HG03039 (cell line): ENCODE data around the gene MORF4L2.

ENCODE experiments used
- ATAC-seq: cut with Tn5 transposase; IDR thresholded peaks from one replicate; pipeline ENCODE4 v1.9.1; 2021; ENCODE audit warnings: mild to moderate bottlenecking, moderate library complexity; ENCODE audit not compliant: unreplicated experiment

MORF4L2 gene

DNA sequence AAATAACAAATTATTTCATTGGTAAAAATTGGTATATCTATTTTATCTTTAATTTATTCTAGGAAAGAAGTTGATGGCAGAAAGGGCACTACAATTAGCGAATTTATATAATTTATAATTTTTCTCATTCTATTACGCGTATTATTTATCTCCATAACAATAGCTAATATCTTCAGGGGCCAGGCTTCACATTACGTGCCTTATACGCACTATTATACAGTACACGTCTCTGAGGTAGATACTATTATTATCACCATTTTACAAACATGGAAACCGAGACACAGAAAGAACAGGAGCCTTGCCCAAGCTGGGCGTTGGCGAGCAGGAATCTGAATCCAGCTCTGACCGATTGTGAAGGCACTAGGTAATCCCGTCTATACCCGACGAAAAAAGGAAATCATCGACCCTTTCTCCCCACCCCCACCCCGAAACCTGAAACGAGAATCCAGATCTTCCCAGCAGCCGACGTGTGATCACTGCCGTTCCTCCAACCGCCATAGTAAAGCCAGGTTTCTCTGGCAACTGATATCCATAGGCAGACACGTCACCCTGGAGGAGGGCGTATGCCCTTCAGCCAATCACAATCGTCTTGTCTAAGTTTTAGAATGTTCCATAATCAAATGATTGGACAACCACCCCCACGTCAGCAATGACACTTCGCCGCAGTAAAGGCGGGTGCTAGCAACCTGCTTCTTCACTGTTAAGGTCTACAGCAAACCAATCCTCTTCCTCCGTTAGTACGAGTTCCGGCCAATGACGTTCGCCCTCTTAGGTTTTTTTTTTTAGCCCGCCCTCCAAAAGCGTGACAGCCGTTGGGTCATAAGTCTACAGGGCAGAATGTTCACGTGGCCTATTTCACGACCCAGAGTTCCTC, at the start of gene MORF4L2:
MORF4L2 (minus strand) TSS at position 501 of the 874 bp plus-strand sequence. CDS start 9,672 bp downstream, outside the sequence.
- ATAC-seq: peak; percentile 90

DNA sequence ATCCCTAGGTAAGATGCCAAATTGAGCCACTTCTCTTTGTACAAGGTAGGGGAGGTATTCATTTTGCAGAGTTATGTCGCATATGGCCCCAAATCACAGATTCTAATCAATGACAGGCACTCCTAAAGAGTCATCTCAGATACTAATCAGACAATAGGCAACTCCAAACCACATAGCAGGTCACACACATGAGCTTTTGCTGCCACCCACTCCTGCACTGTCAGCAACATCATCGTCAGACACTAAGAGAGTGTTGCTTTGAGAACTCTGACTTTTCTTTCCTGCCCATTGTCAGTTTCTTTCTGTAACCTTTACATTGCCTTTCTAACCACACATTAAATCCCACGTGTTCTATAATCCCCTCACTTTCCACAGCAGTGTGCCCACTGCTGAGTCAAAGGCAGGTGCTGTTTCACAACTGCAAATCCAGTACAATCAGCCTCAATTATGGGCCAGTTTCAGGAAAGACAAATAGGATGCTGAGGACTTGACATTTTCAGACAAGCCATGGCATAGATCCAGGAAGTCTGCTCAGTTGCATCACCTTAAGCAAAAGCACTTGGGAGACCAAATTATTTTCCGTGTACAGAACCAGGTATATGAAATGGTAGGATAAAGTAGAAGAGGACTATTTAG, 47.7 kb upstream of the MORF4L2 start:
- ATAC-seq: no peak

DNA sequence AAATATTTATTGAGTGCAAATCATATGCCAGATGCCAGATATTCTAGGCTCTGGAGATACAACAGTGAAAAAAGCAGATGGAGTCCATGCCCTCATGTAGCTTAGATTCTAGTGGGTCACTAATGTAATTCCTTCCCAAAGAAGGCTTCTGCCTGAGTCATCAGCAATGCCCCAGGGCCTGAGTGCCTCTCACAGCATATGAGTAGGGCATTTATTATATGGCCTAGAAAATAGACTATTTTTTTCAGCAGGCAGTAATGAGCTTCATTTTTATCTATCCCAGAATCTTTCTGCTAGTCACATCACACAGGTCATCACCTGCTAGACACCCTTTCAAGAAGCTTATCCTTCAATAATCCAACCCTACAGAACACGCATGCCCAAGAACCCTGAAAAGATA, 46.5 kb upstream of the MORF4L2 start:
- ATAC-seq: no peak

DNA sequence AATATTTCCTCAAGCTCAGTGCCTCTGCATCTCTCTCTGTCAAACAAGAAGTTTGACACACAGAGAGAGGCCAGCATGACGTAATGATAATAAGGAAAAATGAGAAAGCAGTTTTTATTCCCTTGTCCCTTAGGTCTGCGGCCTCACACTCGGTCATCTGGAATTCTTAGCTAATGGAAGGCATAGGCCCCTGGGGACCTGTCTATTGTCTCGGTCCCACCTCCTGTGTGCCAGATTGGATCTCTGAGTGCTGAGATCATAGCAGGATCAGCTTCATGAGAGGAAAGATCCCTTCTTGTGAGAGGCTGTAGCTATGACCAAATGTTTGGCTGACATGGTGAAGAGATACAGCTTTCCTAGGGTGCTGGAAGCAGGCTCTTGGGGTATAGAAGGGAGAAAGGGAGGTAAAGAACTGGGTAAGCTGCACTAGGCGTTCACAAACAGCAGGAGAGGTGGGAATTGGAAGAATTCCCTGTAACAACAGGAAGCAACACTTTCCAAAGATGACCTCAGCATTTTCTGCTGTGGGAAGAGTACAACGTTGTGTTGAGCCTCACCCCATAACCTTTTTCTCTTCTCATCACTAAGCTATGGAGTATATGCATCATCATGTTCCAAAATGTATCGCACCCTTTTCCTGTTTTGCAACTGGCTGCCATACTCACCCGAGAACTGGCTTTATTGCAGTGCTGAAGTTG, 44.4 kb upstream of the MORF4L2 start:
- ATAC-seq: no peak

- ATAC-seq: no peak
These were observed 43.8 kb upstream of the MORF4L2 start for GRCh38 chrX:103730147-103730795.

GRCh38 chrX:103729015-103729414, 42.5 kb upstream of the MORF4L2 start:
- no peak for ATAC-seq

DNA sequence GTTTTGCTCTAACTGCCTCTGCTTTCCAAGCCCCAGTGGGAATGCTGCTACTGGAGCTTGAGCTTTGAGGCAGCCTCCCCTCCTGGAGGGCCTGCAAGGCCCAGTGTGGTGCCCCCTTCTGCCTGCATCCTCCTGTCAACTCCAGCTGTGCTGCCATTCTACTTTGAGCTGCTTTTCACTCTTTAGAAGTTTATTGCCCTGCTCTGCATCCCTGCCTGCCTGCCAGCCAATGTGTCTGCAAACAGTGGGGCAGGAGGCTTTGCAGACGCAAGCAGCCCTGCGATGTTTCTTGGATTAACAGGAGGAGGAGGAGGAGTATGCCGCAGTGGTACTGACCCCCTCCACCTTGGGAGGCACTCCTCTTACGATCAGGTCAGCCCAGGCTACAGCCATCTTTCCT, 40.6 kb upstream of the MORF4L2 start:
- ATAC-seq: no peak

DNA sequence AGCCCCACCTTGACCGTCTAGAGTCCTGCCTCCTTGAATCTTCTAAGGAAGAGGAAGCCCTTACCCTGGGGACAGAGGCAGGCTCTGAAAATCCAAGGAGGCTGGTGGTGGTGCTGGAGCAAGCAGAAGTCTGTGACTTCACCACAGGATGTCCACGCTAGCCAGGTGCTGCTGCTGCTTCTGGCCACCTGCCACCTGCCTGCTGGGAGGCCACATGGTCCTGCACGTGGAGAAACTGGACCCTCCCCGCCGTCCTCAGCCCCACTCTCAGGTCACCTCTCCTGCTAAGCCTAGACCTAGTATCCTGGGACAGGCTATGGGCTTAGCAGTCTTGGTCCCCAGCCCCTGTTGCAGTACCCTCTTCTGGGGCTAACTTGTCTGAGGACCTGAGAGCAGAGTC, 40.0 kb upstream of the MORF4L2 start:
- ATAC-seq: no peak

DNA sequence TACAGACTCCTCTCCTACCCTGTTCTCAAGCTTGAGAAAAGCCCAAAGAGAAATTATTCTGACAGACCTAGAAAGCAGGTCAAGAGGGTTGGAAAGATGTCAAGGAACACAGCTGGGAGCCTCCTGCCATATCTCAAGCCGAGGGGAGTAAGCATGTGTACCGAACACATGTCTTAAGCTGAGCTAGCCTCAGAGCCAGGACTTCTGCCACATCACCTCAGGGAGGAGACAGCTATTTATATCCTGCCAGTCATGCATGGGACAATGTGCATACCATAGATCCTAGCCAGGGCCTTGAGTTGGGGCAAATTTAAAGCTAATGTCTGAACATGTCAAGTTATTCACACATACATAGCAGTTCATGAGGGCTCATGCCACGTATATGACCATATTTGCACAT, 36.0 kb upstream of the MORF4L2 start:
- ATAC-seq: no peak

- no peak for ATAC-seq
These were observed 31.6 kb upstream of the MORF4L2 start for GRCh38 chrX:103718120-103718519.

GRCh38 chrX:103716962-103717361, 30.5 kb upstream of the MORF4L2 start:
- ATAC-seq: no peak

DNA sequence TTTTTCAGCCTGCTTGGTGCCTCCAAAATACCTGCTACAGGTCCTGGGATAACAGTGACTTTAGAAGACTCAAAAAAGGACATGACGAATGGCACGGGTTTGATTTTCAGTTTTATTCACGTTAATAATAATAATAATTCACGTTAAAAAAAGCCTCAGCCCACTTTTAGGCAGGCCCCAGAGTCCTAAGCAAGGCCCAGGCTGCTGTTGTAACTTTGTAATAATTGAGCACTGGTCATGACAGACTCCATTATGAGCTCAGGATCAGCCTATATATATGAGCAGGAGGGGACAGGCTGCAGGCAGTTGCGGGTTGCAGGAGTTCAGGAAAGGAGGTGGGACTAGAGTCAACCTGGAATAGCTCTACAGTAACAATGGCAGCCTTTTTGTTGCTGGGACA, 24.1 kb upstream of the MORF4L2 start, which contains the start of gene TMEM31:
TMEM31 (plus strand) TSS at position 301 of the 400 bp plus-strand sequence. CDS start 1,350 bp downstream, outside the sequence.
- ATAC-seq: no peak

GRCh38 chrX:103704863-103705262, 18.4 kb upstream of the MORF4L2 start:
- ATAC-seq: no peak

GRCh38 chrX:103699243-103699642, 12.7 kb upstream of the MORF4L2 start:
- ATAC-seq: no peak

- no peak for ATAC-seq
These were observed 11.2 kb upstream of the MORF4L2 start for GRCh38 chrX:103697687-103698086.

DNA sequence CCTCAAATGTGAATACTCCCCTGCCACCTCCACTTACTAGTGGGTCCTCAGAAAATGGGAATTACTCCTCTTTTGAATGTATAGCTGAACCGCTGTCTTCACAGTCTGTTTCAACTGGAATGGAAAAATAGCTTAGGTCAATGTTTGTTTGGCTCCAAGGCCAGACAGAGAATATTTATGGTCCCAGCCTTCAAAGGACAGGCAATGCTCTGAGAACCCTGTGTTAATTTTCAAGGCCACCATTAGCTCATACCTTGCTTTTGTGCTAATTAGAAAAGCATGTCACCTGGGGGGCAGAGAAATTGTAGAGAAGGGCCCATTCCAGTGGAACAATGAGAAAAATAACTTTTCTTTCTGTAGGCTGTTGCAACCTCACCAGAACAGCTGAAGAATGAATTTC, 4.6 kb upstream of the MORF4L2 start:
- ATAC-seq: no peak

- ATAC-seq: no peak
These were observed 2.4 kb upstream of the MORF4L2 start for GRCh38 chrX:103688946-103689345.

DNA sequence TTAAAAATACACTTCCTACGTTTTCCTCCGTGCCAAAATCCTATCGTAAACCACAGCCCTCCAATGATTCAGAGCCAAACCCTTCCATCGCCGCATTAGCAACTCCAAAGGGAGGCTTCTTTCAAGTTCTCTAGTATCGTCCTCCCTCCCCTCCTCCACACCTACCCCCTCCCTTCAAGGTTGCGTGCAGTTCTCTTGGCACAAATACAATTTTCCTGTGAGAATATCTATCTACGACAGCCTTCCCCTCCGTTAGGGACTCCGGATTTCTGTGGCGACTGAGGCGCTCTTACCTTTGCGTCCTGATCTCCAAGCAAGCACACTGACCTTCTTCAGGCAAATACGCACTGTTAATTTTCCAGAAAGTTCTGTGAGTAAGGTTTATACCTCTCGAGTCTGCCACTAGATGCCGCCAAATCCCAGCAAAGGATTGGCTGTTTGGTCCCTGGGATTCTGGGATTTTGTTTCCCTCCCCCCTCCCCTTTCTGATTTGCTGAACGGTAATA, 1.2 kb upstream of the MORF4L2 start:
- no peak for ATAC-seq

DNA sequence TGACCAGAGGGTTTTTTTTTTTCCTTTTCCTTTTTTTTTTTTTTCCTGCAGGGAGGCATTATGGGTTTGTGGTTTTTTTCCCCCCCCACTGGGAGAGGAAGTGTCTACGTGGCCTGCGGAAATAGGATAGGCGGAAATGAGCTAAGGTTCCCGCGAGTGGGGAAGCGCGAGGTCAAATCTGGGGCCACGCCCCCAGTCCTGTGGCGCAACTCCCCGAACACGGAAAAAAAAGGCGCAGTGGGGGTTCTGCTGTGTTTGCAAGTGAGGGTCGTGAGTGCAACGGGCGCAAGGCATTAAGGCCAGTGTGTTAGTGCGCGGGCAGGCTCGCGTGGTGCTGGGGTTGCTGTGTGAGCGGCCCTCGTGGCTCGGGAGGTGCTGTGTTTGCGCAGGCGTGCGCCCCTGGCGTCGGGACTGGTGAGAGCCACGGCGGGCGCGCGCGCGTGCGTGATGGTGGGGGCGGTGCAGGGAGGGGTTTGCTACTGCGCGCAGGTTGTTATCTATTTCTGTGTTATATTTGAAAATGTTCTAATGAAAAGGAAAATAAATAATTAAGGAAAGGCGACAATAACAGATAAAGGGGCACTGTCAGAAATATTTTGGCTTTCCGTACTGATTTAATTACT, 685 bp upstream of the MORF4L2 start:
- ATAC-seq: peak; percentile 51

- no peak for ATAC-seq
These were observed 1.1 kb downstream of the MORF4L2 start for GRCh38 chrX:103685396-103685795.
